Caco-2 (cell line): Measurements from ENCODE around the gene PIEZO1. TPM values are rescaled to one million over a fixed set of nuclear protein-coding genes. Genes with fewer than 3 reads are reported as not detected.

Experiments
- BruUV-seq: library from RNA; stranded (reverse); fragments of 400-500 nt; replicated peaks from 2 replicates; lab custom pipeline; 2021; lab: Mats Ljungman, UMichigan
- CTCF ChIA-PET: fragments of 300-600 bp; sonication (Branson Sonifier 250); formaldehyde crosslinking; loops from one replicate; lab custom pipeline; 2022; ENCODE audit warnings: antibody characterized with exemption; lab: Charles Lee
- POLR2A ChIA-PET: fragments of 300-600 bp; sonication (Branson Sonifier 250); formaldehyde crosslinking; loops from one replicate; lab custom pipeline; 2022; ENCODE audit warnings: antibody characterized with exemption; lab: Charles Lee
- DNase-seq, 2 experiments: peaks; one replicate each; pipeline versions ENCODE4 v3.0.0 to v3.0.0-alpha.2; 2020 to 2022
- H3K27me3 ChIP-seq: replicated peaks from 2 replicates; pipeline ENCODE4 v1.6.0; 2011; ENCODE audit warnings: low read length; ENCODE audit not compliant: control insufficient read depth, insufficient read depth
- H3K36me3 ChIP-seq: 2 replicates; pipeline ENCODE4 v1.5.1; 2011; ENCODE audit warnings: low read length; ENCODE audit not compliant: control insufficient read depth, insufficient read depth
- H3K4me1 ChIP-seq: fragments of 250-450 bp; sonication (Bioruptor Pico); 2 replicates; pipeline ENCODE4 v1.5.1; 2020; ENCODE audit warnings: mild to moderate bottlenecking
- H3K4me3 ChIP-seq: 2 replicates; pipeline ENCODE4 v1.5.1; 2011; ENCODE audit warnings: low read depth, mild to moderate bottlenecking, control low read depth, low read length
- H3K9me3 ChIP-seq: fragments of 250-450 bp; sonication (Bioruptor Pico); 2 replicates; pipeline ENCODE4 v1.5.1; 2020; ENCODE audit warnings: mild to moderate bottlenecking, moderate library complexity
- H3K27ac Mint-ChIP-seq: one replicate; pipeline ENCODE4 v1.8.0; 2022; ENCODE audit warnings: mixed read lengths; ENCODE audit not compliant: unreplicated experiment
- H3K27me3 Mint-ChIP-seq: one replicate; pipeline ENCODE4 v1.8.0; 2022; ENCODE audit warnings: mixed read lengths; ENCODE audit not compliant: insufficient read depth, unreplicated experiment
- H3K36me3 Mint-ChIP-seq: one replicate; pipeline ENCODE4 v1.8.0; 2022; ENCODE audit warnings: mild to moderate bottlenecking, mixed read lengths; ENCODE audit not compliant: insufficient read depth, unreplicated experiment
- H3K4me1 Mint-ChIP-seq: one replicate; pipeline ENCODE4 v1.8.0; 2022; ENCODE audit warnings: low read depth, mixed read lengths; ENCODE audit not compliant: unreplicated experiment
- H3K4me3 Mint-ChIP-seq: one replicate; pipeline ENCODE4 v1.8.0; 2022; ENCODE audit warnings: mild to moderate bottlenecking, moderate library complexity, mixed read lengths; ENCODE audit not compliant: unreplicated experiment
- H3K9me3 Mint-ChIP-seq: one replicate; pipeline ENCODE4 v1.8.0; 2022; ENCODE audit warnings: mixed read lengths; ENCODE audit not compliant: unreplicated experiment
- CTCF ChIP-seq, 2 experiments: fragments of 200-600 bp in 1 of 2; IDR thresholded peaks; 1 replicate in 1 of 2; 2 replicates in 1 of 2; pipeline versions ENCODE4 v1.5.1 to v1.8.0; 2011 to 2022; ENCODE audit warnings: antibody characterized with exemption in 1 of 2, control low read depth in 1 of 2, inconsistent platforms in 1 of 2, low read depth in 1 of 2, low read length in 1 of 2, mild to moderate bottlenecking in 1 of 2, moderate library complexity in 1 of 2; ENCODE audit not compliant: insufficient read depth in 1 of 2, severe bottlenecking in 1 of 2, unreplicated experiment in 1 of 2
- intact Hi-C: fragments of 100-400 bp; cut with micrococcal nuclease; formaldehyde crosslinking; loops from one replicate; pipeline ENCODE4 v1.10.0; 2022; ENCODE audit not compliant: unreplicated experiment
- total RNA-seq: library from RNA; stranded (reverse); gene quantifications from 2 replicates; pipeline ENCODE4 v1.2.3, GENCODE V29; 2022

PIEZO1 gene
- total RNA-seq, 1 experiment from 2014 or later = 248 TPM

- ChIA-PET POLR2A (interaction anchor here (0.6 kb wide), 1 partner anchor 994 kb away, joined by 3 read pairs; no protein-coding TSS in a partner anchor), CTCF (no interaction called here)
- no peaks in the 10 kb centered on the region for H3K27me3 ChIP-seq
- H3K9me3 ChIP-seq = no peaks in the 10 kb centered on the region
- peaks cover 9% of the 10 kb centered on the region for H3K36me3 Mint-ChIP-seq
- no peak overlapping the region for H3K4me3 Mint-ChIP-seq
- no peak for TF ChIP-seq CTCF (IDR thresholded peaks at IDR 0.05; ENCODE audit: insufficient read depth in 1 of 2, low read depth in 1 of 2, low read length in 1 of 2, severe bottlenecking in 1 of 2, unreplicated experiment in 1 of 2)
- BruUV-seq = no TSS peak
- H3K4me1 Mint-ChIP-seq = peaks cover 13% of the 10 kb centered on the region
- H3K27me3 Mint-ChIP-seq = no peaks in the 10 kb centered on the region
- no peak overlapping the region for H3K27ac Mint-ChIP-seq
- no peak overlapping the region for H3K4me3 ChIP-seq
- H3K36me3 ChIP-seq = no peaks in the 10 kb centered on the region
- no peak for DNase-seq
- peaks cover 21% of the 10 kb centered on the region for H3K4me1 ChIP-seq
- intact Hi-C loops = no loop called here
- no peaks in the 10 kb centered on the region for H3K9me3 Mint-ChIP-seq
Measured at GRCh38 chr16:88690341-88691128, 94.5 kb downstream of the PIEZO1 start.

DNA sequence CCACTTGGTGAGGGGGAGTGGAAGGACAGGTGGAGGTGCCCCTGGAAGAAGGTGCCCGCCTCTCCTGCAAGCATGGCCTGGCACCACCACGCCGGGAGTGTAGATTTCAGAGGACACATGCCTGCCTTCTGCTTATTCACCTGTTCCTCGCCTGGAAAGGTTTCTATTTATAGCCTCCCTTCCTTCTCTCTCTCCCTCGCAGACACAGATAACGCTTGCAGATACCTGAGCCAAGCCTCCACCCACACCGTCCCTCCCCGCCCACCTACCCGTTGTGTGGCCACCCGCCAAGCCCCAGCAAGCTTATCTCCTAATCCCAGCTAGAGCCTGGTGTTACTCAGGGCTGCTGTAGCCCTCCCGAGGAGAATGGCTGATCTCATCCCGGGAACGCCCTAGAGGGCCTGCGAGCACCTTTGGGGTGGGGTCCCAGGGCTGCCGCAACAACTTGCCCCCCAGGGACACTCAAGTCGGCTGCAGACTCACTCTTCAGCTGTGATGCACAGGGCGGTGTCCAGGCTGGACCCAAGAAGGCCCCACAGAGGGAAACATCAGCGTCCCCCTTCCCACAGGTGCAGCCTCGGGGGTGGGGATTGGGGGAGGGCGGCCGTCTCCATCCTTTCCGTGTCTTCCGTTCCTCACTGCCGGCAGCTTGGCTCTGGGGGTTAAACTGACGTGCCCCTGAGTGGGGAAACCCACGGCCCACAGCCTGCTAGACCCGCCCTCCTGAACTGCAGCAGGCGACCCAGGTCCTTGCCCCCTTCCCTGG, 96.8 kb downstream of the PIEZO1 start:
- Mint-ChIP-seq H3K27ac (peak overlapping the region; percentile 37), H3K4me3 (peak overlapping the region; percentile 78), H3K36me3 (peaks cover 9% of the 10 kb centered on the region), H3K9me3 (no peaks in the 10 kb centered on the region), H3K27me3 (no peaks in the 10 kb centered on the region), H3K4me1 (peaks cover 13% of the 10 kb centered on the region)
- Histone ChIP-seq H3K27me3 (no peaks in the 10 kb centered on the region), H3K36me3 (no peaks in the 10 kb centered on the region), H3K9me3 (no peaks in the 10 kb centered on the region), H3K4me1 (peaks cover 24% of the 10 kb centered on the region), H3K4me3 (peak overlapping the region; percentile 7; the same call in 1 of the 2 replicates)
- ChIA-PET CTCF (interaction anchor here (0.6 to 2.1 kb wide), 7 partner anchors 10 to 528 kb away, joined by 3 to 9 read pairs (median 4); no protein-coding TSS in a partner anchor), POLR2A (interaction anchor here (0.6 kb wide), 1 partner anchor 82 kb away, joined by 4 read pairs; no protein-coding TSS in a partner anchor)
- peak; percentile 85 to 88 for DNase-seq
- no TSS peak for BruUV-seq
- intact Hi-C loops = no loop called here
- TF ChIP-seq CTCF (IDR thresholded peaks at IDR 0.05; ENCODE audit: insufficient read depth in 1 of 2, low read depth in 1 of 2, low read length in 1 of 2, severe bottlenecking in 1 of 2, unreplicated experiment in 1 of 2) = no peak

DNA sequence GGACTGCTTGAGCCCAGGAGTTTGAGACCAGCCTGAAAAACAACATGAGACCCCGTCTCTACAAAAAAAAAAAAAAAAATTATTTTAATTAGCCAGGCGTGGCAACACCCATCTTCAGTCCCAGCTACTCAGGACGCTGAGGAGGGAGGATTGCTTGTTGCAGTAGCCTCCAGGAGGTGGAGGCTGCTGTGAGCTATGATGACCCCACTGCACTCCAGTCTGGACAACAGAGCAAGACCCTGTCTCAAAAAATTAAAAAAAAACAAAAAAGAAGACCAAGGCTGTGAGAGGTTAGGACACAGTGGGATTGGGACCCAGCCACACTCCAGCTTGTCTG, 97.4 kb downstream of the PIEZO1 start:
- ChIA-PET POLR2A (no interaction called here), CTCF (interaction anchor here (1.0 to 2.1 kb wide), 5 partner anchors 11 to 76 kb away, joined by 3 to 9 read pairs (median 4); no protein-coding TSS in a partner anchor)
- Histone ChIP-seq H3K9me3 (no peaks in the 10 kb centered on the region), H3K4me3 (no peak overlapping the region), H3K4me1 (peaks cover 24% of the 10 kb centered on the region), H3K36me3 (no peaks in the 10 kb centered on the region), H3K27me3 (no peaks in the 10 kb centered on the region)
- DNase-seq = no peak
- intact Hi-C loops = no loop called here
- Mint-ChIP-seq H3K27me3 (no peaks in the 10 kb centered on the region), H3K4me1 (peaks cover 13% of the 10 kb centered on the region), H3K36me3 (peaks cover 9% of the 10 kb centered on the region), H3K27ac (peak overlapping the region; percentile 37), H3K4me3 (peak overlapping the region; percentile 78), H3K9me3 (no peaks in the 10 kb centered on the region)
- TF ChIP-seq CTCF (IDR thresholded peaks at IDR 0.05; ENCODE audit: insufficient read depth in 1 of 2, low read depth in 1 of 2, low read length in 1 of 2, severe bottlenecking in 1 of 2, unreplicated experiment in 1 of 2) = no peak
- no TSS peak for BruUV-seq
